GM21737 (cell line): Measurements from ENCODE around the gene ACOT11.

Source experiments
- ATAC-seq: cut with Tn5 transposase; IDR thresholded peaks from one replicate; pipeline ENCODE4 v1.9.1; 2021; ENCODE audit warnings: mild to moderate bottlenecking, moderate library complexity; ENCODE audit not compliant: unreplicated experiment

Gene ACOT11

DNA sequence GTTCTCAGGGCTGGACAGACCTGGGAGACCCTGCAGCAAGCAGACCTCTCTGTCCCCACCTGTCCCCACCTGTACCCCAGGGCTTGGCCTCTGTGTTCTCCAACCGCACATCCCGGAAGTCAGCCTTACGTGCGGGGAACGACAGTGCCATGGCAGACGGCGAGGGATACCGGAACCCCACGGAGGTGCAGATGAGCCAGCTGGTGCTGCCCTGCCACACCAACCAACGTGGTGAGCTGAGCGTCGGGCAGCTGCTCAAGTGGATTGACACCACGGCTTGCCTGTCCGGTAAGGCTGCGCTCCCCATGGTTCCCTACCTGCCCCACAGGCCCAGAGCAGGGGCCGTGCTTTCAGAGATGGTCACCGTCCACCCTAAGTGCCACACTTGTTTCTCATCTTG, 36.5 kb downstream of the ACOT11 start:
- ATAC-seq, result no peak

DNA sequence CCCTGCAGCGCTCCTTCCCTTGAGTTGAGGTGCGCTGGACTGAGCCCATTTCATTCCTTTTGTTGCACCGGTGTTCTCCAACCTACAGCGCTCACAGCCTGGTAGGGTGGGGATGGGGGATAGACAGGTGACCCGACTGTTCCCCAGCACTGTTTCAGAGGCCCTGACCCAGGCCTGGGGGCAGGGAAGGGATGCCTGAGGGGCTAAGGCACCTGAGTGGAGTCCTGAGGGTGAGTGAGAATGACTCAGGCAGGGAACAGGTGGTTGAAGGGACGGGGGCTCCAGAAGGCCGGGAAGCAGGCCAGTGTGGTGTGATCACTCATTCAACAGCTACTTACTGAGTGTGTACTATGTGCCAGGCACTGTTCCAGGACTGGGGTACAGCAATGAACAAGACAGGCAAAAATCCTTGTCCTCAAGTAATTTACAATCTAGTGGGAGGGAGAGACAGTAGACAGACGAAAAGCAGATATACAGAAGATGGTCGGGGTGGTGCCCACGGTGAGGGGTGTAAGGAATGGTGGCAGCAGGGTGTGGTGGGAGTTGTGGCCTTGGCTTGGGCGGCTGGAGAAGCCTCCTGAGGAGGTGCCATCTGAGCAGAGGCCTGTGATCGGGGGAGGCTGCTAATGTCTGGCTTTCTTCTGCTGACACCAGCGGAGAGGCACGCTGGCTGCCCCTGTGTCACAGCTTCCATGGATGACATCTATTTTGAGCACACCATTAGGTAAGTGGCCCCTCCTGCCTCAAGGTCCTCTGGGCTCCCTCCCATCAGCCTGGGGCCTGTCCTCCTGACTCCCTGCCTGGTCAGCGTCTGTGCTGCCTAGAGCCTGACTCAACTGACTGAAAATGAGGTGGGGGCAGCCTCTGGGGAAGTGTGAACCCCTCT, 37.4 kb downstream of the ACOT11 start:
- no peak for ATAC-seq

DNA sequence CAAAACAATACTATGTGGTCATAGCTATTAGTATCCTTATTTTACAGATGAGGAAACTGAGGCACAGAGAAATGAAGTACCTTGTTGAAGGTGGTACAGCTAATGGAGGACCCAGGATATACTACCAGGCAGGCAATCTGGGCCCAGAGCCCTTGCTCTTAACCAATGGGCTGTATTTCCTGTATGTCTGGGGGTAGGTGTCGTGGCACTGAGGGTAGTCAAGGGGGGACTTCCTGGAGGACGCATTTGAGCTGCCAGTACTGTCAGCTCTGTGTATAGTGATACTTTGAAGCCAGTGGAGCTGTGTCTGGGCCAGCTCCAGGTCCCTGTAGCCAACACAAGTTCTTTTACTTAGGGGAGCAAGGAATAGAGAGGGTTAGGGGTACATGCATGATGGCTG, 40.3 kb downstream of the ACOT11 start:
- no peak for ATAC-seq

DNA sequence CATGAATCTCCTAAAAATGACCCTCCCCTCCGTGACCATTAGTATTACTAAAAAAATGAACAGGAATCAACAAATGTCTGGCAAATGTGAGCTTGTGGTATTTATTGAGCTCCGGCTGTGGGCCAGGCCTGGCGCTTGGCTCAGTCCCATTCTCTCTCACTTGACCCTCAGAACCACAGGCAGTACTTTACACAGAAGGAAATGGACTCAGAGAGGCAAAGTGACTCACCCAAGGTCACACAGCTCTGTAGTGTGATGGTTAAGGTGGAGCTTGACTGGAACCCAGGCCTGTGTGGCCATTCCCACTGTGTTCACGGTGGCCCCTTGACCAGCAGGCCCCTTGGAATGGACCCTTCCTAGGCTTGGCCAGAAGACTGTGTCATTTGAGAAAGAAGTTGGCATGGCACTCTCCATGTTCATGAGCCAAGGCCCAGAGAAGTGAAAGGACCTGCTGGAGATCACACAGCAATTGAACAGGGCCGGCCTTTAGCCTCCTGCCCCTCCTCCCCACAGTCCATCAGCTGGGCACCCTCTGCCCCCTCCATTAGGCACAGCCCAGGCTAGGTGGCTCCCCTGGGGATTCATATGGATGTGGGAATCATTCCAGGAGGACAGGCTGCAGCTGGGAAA, 43.2 kb downstream of the ACOT11 start:
- no peak for ATAC-seq

DNA sequence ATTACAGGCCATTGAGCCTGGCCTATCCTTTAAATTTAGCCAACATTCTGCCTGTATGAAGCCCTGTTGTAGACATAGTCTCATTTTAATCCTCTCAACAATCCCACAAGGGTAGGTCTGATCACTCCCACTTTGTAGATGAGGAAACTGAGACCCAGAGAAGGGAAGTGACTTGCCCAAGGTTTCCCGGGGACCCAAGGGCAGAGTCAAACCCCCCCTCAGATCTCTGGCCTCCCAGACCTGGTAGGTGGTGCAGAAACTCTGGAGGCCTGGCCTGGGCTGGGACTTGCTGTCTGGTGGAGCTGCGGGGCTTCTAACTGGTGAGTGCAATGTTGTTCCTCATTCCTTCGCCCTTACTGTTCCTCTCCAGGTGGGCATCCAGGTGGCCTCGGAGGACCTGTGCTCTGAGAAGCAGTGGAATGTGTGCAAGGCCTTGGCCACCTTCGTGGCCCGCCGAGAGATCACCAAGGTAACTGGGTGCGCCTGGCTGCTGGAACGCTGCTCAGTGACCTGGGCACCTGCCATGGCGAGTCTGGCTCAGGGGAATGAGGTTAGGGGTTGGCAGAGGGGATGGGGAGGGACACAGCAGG, 45.6 kb downstream of the ACOT11 start:
- ATAC-seq, result no peak

DNA sequence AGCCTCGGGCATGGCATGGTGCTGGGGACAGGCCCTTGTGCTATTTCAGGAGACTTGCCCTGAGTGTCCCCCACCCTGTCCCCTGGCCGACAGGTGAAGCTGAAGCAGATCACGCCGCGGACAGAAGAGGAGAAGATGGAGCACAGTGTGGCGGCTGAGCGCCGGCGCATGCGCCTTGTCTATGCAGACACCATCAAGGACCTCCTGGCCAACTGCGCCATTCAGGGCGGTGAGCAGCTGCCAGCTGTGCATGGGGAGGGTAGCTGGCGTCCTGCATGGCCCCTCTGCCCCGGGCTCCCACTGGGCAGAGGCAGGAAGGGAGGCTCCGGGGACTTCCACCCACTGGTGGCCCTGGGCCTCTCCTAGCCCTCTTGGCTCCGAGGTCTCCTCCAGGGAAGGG, 46.4 kb downstream of the ACOT11 start:
- ATAC-seq, result no peak

DNA sequence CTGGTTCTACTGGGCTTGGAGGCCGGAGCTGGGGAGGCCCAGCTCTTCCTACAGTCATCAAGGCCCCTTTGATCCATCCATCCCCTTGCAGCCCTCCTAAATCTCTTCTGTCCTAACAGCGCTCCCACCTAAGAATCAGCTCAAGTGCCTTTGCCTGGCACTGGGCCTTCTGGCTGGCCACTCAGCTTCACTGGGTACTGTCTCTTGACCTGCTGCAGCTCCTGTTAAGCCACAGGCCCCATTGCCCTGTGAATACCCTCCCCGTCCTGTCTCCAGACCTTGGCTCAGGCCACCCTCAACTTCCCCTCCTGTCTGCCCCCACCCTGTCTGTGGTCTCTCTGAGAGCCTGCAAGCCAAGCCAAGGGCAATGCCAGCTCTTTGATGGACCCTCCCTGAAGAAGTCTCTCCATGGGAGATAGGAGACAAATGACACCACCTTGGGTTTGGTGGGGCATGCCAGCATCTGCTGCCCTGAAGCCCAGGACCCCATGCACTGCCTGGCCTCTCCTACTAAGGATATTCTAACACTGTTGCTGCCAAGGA, 48.0 kb downstream of the ACOT11 start:
- ATAC-seq, result no peak

DNA sequence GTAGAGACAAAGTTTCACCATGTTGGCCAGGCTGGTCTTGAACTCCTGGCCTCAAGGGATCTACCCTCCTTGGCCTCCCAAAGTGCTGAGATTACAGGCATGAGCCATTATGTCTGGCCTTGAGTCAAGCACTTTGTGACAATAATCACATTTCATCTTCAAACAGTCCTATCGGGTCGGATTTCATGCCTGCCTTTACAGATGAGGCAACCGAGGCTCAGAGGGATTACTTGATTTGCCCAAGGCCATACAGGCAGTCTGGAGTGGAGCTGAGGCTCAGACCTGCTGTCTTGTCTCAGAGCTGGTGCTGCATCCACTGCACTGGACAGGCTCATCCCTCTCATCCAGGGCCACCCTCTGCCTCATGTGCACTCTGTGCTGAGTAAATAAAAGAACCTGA, 48.7 kb downstream of the ACOT11 start:
- no peak for ATAC-seq

DNA sequence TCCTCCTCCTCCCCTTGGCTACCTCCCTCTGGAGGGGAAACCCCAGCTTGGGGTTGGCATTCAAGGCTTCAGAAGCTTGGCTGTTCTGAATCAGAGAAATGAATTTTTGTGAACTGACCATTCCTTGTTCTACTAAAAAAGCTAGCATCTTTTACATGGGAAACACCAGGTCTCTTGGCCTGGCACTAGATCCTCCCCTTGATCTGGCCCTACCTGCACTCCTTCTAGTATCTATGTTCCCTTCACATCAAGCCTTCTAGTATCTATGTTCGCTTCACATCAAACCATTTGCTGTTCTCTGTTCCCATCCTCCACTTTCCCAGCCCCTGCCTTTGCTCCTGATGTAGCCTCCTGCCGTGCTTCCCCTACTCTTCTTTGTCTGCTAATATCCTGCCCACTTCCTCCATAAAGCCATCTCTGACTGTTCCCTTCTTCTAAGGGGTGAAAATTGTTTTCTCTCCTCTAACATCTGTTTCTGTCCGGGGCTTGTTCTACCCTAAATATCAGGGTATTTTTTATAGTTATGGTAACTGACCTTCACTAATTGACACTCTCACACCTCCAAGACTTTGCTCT, 49.5 kb downstream of the ACOT11 start:
- ATAC-seq, result no peak

DNA sequence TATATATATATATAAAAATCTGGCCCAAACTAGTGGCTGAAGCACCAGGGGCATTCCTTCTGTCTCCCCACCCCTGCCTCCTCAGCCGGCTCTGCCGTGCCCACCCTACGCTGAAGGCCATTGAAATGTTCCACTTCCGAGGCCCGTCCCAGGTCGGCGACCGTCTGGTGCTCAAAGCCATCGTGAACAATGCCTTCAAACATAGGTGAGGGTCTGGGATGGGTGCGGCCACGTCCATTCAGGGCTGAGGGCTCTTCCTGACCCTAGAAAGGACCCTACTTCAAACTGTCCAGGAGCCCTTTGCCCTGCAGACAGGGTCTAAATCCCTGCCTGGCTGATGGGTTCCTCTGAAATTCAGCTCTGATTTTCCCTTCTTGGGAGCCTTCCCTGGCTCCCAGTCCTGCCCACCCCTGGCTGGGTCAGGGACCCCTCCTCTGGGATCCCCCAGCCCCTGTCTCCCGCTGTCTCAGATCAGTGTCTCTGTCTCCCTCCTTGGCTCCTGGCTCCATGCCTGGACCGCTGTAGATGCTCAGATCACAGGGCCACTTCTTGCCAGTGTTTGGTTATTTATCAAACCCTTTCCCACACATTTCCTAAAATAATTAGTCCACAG, 51.3 kb downstream of the ACOT11 start:
- no peak for ATAC-seq

DNA sequence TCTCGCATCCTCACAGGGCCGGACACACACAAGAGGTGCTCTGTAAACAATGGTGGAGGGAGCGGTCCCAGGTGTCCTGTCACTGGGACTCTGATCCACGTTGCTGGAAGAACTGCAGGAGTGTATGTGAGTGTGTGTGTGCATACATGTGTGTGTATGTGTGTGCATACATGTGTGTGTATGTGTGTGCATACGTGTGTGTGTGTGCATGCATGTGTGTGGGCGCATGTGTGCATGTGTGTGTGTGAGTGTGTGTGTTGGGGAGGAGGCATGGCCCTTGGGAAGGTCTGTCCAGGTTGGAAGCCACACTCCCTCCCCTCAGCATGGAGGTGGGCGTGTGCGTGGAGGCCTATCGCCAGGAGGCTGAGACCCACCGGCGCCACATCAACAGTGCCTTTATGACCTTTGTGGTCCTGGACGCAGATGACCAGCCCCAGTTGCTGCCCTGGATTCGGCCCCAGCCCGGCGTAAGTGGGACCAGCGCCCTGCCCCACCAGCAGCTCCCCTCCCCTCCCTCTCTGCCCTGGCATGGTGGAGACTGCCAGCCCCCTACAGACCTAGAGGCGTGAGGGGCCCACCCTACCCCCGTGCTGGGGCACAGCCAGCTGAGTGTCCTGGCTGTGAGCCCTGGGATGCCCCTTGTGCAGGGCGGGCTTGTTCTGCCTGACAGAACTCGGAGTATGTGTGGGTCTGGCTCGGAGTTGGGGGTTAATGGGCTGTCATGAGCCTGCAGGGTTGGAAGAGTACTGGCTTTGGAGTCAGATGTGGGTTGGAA, 53.1 kb downstream of the ACOT11 start:
- no peak for ATAC-seq

DNA sequence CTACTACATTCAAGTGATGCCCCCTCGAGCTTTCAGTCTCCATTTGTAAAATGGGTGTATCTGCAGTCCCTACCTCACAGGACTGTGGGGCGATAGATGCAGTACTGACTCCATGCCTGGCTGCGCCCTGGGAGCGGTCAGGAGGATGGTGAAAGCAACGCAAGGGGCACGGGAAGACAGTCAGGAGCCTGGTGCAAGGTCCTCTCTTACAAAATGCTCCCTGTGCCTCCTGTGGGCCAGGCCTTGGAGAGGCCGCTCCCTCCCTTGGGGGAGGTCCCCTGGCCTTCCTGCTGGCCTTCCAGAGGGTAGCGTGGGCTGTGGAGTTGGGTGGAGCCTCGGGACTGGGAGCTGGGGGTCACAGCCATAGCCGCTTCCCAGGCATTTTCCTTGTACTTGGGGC, 53.7 kb downstream of the ACOT11 start:
- no peak for ATAC-seq

DNA sequence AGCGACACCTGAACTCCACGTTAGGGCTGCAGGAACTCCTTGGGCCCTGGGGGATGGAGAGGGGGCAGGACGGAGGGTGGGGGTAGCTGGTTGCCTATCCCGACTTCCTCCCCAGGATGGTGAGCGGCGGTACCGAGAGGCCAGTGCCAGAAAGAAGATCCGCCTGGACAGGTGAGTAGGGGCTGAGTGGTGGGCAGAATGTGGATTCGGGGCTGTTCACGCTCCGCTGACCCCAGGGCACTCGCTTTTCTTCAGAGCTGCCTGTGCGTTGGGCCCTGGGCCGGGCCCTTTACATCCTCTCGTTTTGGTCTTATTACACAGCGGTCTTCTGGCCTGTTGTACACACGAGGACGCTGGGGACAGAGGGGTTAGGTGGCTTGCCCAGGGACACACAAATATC, 54.5 kb downstream of the ACOT11 start:
- ATAC-seq, result no peak

DNA sequence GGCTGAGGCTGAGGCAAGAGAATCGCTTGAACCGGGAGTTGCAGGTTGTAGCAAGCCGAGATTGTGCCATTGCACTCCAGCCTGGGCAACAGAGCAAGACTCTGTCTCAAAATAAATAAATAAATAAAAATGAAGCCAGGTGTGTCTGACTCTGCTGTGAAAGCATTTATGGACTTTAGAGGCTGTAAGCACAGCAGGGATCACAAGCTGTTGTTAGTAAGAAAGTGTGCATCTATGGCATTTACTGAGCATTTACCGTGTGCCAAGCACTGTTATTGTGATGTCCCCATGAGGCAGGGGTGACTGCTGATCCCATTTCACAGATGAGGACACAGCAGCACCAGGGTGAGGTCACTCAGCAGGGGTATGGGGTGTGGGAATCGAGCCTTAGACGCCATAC, 55.2 kb downstream of the ACOT11 start:
- no peak for ATAC-seq

DNA sequence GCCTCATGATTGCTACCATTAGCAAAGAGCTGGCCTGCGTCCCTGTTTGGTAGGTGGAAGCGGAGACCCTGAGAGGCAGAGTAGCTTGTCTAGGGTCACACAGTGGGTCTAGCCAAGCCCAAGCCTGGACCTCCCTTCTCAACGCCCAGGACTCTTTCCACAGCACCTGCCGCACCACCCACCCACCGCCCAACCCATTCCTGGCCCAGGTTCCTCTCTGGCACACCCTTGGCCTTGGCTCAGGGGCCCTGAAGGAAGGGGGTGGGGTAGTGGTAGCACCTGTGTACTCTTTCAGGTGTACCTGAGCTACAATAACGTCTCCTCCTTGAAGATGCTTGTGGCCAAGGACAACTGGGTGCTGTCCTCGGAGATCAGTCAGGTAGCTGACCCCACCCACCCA, 56.0 kb downstream of the ACOT11 start:
- no peak for ATAC-seq

DNA sequence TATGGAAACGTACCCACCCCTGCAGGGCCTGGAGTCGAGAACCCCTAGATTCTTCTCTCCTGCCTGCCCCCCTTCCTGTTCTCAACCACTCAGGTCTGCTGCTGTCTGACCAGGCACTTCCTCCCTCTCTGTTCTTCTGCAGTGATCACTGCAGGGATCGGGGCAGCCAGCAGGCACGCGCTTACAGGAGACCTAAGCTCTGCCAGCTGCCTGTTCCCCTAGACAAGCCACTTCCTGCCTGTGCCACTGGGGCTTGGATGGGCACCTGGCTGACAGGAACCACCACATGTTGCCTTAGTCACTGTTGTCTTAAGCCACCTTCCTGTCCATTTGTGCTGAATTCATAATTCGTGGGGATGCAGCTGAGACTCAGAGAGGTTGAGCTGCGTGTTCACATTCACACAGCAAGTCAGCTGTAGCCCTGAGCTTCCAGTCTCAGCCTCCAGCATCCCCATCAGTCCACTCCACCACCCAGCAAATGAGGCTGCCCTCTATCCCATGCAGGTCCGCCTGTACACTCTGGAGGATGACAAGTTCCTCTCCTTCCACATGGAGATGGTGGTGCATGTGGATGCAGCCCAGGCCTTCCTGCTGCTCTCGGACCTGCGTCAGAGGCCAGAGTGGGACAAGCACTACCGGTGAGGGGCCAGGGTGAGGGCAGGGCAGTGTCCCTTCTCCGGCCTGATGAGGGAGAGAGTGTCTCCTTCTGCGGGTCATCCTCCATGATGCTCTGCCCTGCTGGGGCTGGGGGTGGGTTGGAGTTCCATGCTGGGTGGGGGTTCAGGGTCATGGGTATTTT, 56.7 kb downstream of the ACOT11 start:
- ATAC-seq, result no peak

DNA sequence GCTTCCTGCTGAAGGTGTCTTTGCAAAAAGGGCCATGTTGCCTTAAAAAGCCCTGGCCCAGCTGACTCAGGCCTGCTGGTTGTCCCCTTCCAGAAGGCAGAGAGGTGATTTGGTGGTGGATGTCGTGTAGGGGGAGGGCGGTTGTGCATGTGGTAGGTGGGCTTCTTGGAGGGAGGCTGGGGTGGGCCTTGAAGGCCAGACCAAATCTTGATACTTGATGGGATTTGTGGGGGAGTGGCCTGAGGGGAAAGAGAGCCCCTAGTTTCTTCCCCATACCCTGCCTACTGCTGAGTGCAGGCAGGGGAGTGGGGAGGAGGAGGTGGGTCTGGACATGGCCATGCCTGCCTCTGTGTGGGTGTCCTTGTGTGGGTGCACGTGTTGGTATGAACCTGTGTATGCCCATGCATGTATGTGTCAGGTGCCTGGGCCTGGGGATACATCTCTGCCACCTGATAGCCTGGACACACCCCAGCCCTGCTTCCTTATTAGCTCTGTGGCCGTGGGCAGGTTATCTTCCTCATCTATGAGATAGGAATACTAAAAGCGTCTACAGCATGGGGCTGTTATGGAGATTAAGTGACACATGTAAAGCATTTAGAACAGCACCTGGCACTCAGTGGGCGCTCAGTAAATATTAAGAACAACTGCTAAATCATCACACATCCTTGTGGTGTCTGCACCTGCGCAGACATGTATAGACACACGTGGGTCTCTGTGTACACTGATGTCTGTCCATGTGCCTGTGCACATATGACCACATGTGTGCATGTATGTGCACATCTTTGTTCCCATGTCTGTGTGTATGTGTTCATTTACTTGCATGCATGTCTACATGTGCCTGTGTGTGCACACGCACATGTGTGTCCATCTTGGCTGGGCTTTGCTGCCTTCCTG, 58.3 kb downstream of the ACOT11 start:
- ATAC-seq, result no peak

DNA sequence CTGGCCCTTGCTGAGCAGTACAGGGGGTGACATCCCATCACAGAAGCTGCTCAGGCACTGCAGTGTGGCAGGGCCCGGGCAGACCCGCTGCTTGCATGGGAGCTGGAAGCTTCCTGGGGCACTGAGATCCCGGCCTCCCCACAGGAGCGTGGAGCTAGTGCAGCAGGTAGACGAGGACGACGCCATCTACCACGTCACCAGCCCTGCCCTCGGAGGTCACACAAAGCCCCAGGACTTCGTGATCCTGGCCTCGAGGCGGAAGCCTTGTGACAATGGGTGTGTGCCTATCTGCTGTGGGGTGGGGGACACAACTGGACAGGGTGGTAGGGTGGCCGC, 58.9 kb downstream of the ACOT11 start:
- no peak for ATAC-seq
